HCT116 (cell line): ENCODE measurements around the gene WAC. TPM values are rescaled to one million over a fixed set of nuclear protein-coding genes. Genes with fewer than 3 reads are reported as not detected.

Source experiments
- ATAC-seq: fragments of 200-7000 bp; cut with Tn5 transposase; 2 replicates; pipeline ENCODE4 v1.9.1; 2020; ENCODE audit warnings: mild to moderate bottlenecking, moderate library complexity
- BruUV-seq: library from RNA; stranded (reverse); fragments of 400-500 nt; replicated peaks from 2 replicates; lab custom pipeline; 2021; lab: Mats Ljungman, UMichigan
- CTCF ChIA-PET: fragments of 300-600 bp; sonication (Branson Sonifier 250); formaldehyde crosslinking; loops from one replicate; lab custom pipeline; 2021; ENCODE audit warnings: antibody characterized with exemption; lab: Charles Lee
- POLR2A ChIA-PET: fragments of 300-600, 350-600 bp; sonication (Branson Sonifier 250); formaldehyde crosslinking; loops from one replicate; lab custom pipeline; 2021; ENCODE audit warnings: antibody characterized with exemption; lab: Charles Lee
- RAD21 ChIA-PET, 2 experiments: fragments of 300-600 bp; sonication (Branson Sonifier 250); formaldehyde crosslinking; loops; one replicate each; lab custom pipeline; 2023; ENCODE audit warnings: low total read pairs in 2 of 2; ENCODE audit not compliant: uncharacterized antibody in 2 of 2, unreplicated experiment in 2 of 2, low non-redundant PET in 1 of 2; lab: Charles Lee
- DNase-seq: peaks from one replicate; pipeline ENCODE4 v3.0.0-alpha.2; 2010; ENCODE audit warnings: low read depth, low spot score
- H2AFZ ChIP-seq: fragments of 200-600 bp; shearing (Covaris generic), sonication (generic); 2 replicates; pipeline ENCODE4 v1.6.1; 2017; ENCODE audit warnings: low read depth, mixed run types, mixed read lengths, antibody characterized with exemption, low read length; ENCODE audit not compliant: poor library complexity, severe bottlenecking
- H3K27ac ChIP-seq: 2 replicates; pipeline ENCODE4 v1.5.1; 2012; ENCODE audit warnings: low read depth, low read length
- H3K27me3 ChIP-seq: fragments of 200-600 bp; sonication (generic); 2 replicates; pipeline ENCODE4 v1.6.1; 2016; ENCODE audit warnings: mixed run types, low read length, mixed read lengths; ENCODE audit not compliant: insufficient read depth
- H3K36me3 ChIP-seq, 2 experiments: fragments of 200-500 bp in 1 of 2; fragments of 200-600 bp in 1 of 2; sonication (Bioruptor generic) in 1 of 2; sonication (generic) in 1 of 2; 2 replicates each; pipeline versions ENCODE4 v1.5.1 to v1.6.1; 2014 to 2016; ENCODE audit warnings: low read length in 2 of 2, inconsistent platforms in 1 of 2, mixed read lengths in 1 of 2, mixed run types in 1 of 2; ENCODE audit not compliant: insufficient read depth in 2 of 2, control insufficient read depth in 1 of 2
- H3K4me1 ChIP-seq, 2 experiments: fragments of 200-600 bp in 1 of 2; sonication (generic) in 1 of 2; 2 replicates each; pipeline versions ENCODE4 v1.5.1 to v1.6.1; 2012 to 2017; ENCODE audit warnings: low read length in 2 of 2, inconsistent platforms in 1 of 2, mild to moderate bottlenecking in 1 of 2, mixed read lengths in 1 of 2, mixed run types in 1 of 2, moderate library complexity in 1 of 2; ENCODE audit not compliant: insufficient read depth in 2 of 2, control insufficient read depth in 1 of 2
- H3K4me2 ChIP-seq: fragments of 200-600 bp; sonication (generic); 2 replicates; pipeline ENCODE4 v1.6.1; 2017; ENCODE audit warnings: mixed run types, low read length, mixed read lengths
- H3K4me3 ChIP-seq, 2 experiments: fragments of 200-600 bp in 1 of 2; sonication (generic) in 1 of 2; replicated peaks in 1 of 2; 2 replicates each; pipeline ENCODE4 v1.5.1; 2011 to 2016; ENCODE audit warnings: low read length in 2 of 2, control low read depth in 1 of 2, low read depth in 1 of 2, mild to moderate bottlenecking in 1 of 2, mixed read lengths in 1 of 2, mixed run types in 1 of 2
- H3K79me2 ChIP-seq: fragments of 200-600 bp; sonication (generic); 2 replicates; pipeline ENCODE4 v1.6.1; 2017; ENCODE audit warnings: mild to moderate bottlenecking, mixed run types, low read length, moderate library complexity, mixed read lengths; ENCODE audit not compliant: insufficient read depth
- H3K9ac ChIP-seq: fragments of 200-600 bp; sonication (generic); 2 replicates; pipeline ENCODE4 v1.6.1; 2016; ENCODE audit warnings: low read length, mixed read lengths
- H3K9me2 ChIP-seq: fragments of 200-600 bp; sonication (generic), shearing (Covaris generic); 2 replicates; pipeline ENCODE4 v1.6.1; 2017; ENCODE audit warnings: mixed run types, mild to moderate bottlenecking, moderate library complexity; ENCODE audit not compliant: insufficient read depth
- H3K9me3 ChIP-seq, 2 experiments: fragments of 200-500 bp in 1 of 2; fragments of 200-600 bp in 1 of 2; sonication (Bioruptor generic) in 1 of 2; sonication (generic) in 1 of 2; 2 replicates each; pipeline ENCODE4 v1.6.1; 2014 to 2017; ENCODE audit warnings: low read length in 2 of 2, mixed read lengths in 2 of 2, inconsistent platforms in 1 of 2, low read depth in 1 of 2, mild to moderate bottlenecking in 1 of 2, mixed run types in 1 of 2, moderate library complexity in 1 of 2; ENCODE audit not compliant: control insufficient read depth in 1 of 2, insufficient read depth in 1 of 2
- H4K20me1 ChIP-seq: fragments of 200-600 bp; sonication (generic), shearing (Covaris generic); 2 replicates; pipeline ENCODE4 v1.6.1; 2017; ENCODE audit warnings: mixed run types, mild to moderate bottlenecking, moderate library complexity; ENCODE audit not compliant: insufficient read depth
- ELF1 ChIP-seq: IDR thresholded peaks from 2 replicates; pipeline ENCODE4 v1.6.1; 2012; ENCODE audit warnings: low read depth, borderline replicate concordance
- EZH2 ChIP-seq: fragments of 200-600 bp; sonication (generic); IDR thresholded peaks from 2 replicates; pipeline ENCODE4 v1.6.1; 2017; ENCODE audit warnings: antibody characterized with exemption, mixed run types
- POLR2A ChIP-seq: IDR thresholded peaks from 2 replicates; pipeline ENCODE4 v1.7.0; 2011; ENCODE audit warnings: borderline replicate concordance; ENCODE audit not compliant: insufficient read depth, insufficient read length; ENCODE audit errors: extremely low read depth
- POLR2AphosphoS5 ChIP-seq: IDR thresholded peaks from 2 replicates; pipeline ENCODE4 v1.6.1; 2011; ENCODE audit warnings: mild to moderate bottlenecking, low read depth, low read length, moderate library complexity
- SRF ChIP-seq: IDR thresholded peaks from 2 replicates; pipeline ENCODE4 v1.6.1; 2012; ENCODE audit warnings: low read depth
- YY1 ChIP-seq: IDR thresholded peaks from 2 replicates; pipeline ENCODE4 v1.6.1; 2011; ENCODE audit warnings: low read length, low read depth, moderate library complexity, mild to moderate bottlenecking; ENCODE audit not compliant: insufficient replicate concordance; ENCODE audit errors: extremely low read depth
- ZBTB33 ChIP-seq: IDR thresholded peaks from 2 replicates; pipeline ENCODE4 v1.6.1; 2011; ENCODE audit warnings: mild to moderate bottlenecking, low read length, moderate library complexity; ENCODE audit not compliant: insufficient replicate concordance; ENCODE audit errors: extremely low read depth
- ZFX ChIP-seq: fragments of 450-650 bp; IDR thresholded peaks from 2 replicates; pipeline ENCODE4 v1.6.1; 2017
- intact Hi-C: fragments of 100-400 bp; cut with micrococcal nuclease; formaldehyde crosslinking; loops from 2 replicates; pipeline ENCODE4 v1.10.0; 2022
- total RNA-seq: library from RNA; stranded (reverse); gene quantifications from one replicate; pipeline ENCODE4 v1.2.1, GENCODE V29; 2021; ENCODE audit not compliant: unreplicated experiment

Gene WAC
- total RNA-seq, 1 experiment from 2014 or later: 117 TPM

GRCh38 chr10:28554952-28555351, 22.0 kb downstream of the WAC start:
- Histone ChIP-seq H3K36me3 (peaks cover 37 to 40% of the 10 kb centered on the region in 2 experiments), H3K79me2 (peaks cover 100% of the 10 kb centered on the region), H3K27me3 (no peaks in the 10 kb centered on the region), H3K4me1 (peaks cover 4 to 9% of the 10 kb centered on the region in 2 experiments; a peak in 2 of 4 replicates), H3K9me2 (no peaks in the 10 kb centered on the region), H4K20me1 (peaks cover 58% of the 10 kb centered on the region; the same call in 1 of the 2 replicates), H3K4me3 (no peak overlapping the region), H3K4me2 (no peak overlapping the region), H3K9ac (no peak overlapping the region), H2AFZ (no peak overlapping the region), H3K27ac (no peak overlapping the region), H3K9me3 (no peaks in the 10 kb centered on the region)
- ATAC-seq (no peak), DNase-seq (no peak)
- CTCF ChIA-PET: no interaction called here
- TF ChIP-seq SRF (no peak), ELF1 (no peak), POLR2AphosphoS5 (no peak), POLR2A (no peak), ZBTB33 (no peak), EZH2 (no peak)
- no TSS peak for BruUV-seq
- POLR2A ChIA-PET: no interaction called here
- intact Hi-C loops: no loop called here
- RAD21 ChIA-PET: no interaction called here

GRCh38 chr10:28555358-28555757, 22.4 kb downstream of the WAC start:
- BruUV-seq: no TSS peak

More at GRCh38 chr10:28555358-28555757, 22.4 kb downstream of the WAC start:
- DNase-seq (no peak), ATAC-seq (no peak)
- peaks cover 59% of the 10 kb centered on the region; the same call in 1 of the 2 replicates for H4K20me1 ChIP-seq
- peaks cover 4 to 9% of the 10 kb centered on the region in 2 experiments; a peak in 2 of 4 replicates for H3K4me1 ChIP-seq
- no peak overlapping the region for H3K4me3 ChIP-seq
- H3K4me2 ChIP-seq: no peak overlapping the region
- H3K27me3 ChIP-seq: no peaks in the 10 kb centered on the region
- no peak overlapping the region for H3K27ac ChIP-seq
- ChIA-PET CTCF (no interaction called here), POLR2A (no interaction called here), RAD21 (no interaction called here)
- H3K79me2 ChIP-seq: peaks cover 100% of the 10 kb centered on the region
- no peak overlapping the region for H3K9ac ChIP-seq
- TF ChIP-seq YY1 (no peak), ZFX (no peak), POLR2AphosphoS5 (no peak)
- H3K36me3 ChIP-seq: peaks cover 37% of the 10 kb centered on the region in 2 experiments
- H3K9me2 ChIP-seq: no peaks in the 10 kb centered on the region
- no peak overlapping the region for H2AFZ ChIP-seq
- no peaks in the 10 kb centered on the region for H3K9me3 ChIP-seq
- intact Hi-C loops: no loop called here
